GM10248 (cell line): ENCODE results near the gene PRDM2.

Experiments used
- CTCF ChIA-PET: fragments of 300-600 bp; sonication (Branson Sonifier 250); formaldehyde crosslinking; extraction: SDS; loops from one replicate; lab custom pipeline; 2021; ENCODE audit warnings: antibody characterized with exemption; lab: Yijun Ruan, JAX
- POLR2A ChIA-PET: fragments of 350-650 bp; sonication (Branson Sonifier 250); formaldehyde crosslinking; extraction: SDS; loops from one replicate; lab custom pipeline; 2020; ENCODE audit warnings: antibody characterized with exemption; lab: Yijun Ruan, JAX
- DNase-seq: peaks from one replicate; pipeline ENCODE4 v3.0.0; 2012; ENCODE audit errors: extremely low spot score
- TF ChIP-seq, protein P1 (sequence below): IDR thresholded peaks from 2 replicates; pipeline ENCODE4 v1.5.1; 2012; ENCODE audit warnings: mild to moderate bottlenecking, low read depth; ENCODE audit errors: extremely low read depth, missing control alignments, control extremely low read depth

Gene PRDM2

DNA sequence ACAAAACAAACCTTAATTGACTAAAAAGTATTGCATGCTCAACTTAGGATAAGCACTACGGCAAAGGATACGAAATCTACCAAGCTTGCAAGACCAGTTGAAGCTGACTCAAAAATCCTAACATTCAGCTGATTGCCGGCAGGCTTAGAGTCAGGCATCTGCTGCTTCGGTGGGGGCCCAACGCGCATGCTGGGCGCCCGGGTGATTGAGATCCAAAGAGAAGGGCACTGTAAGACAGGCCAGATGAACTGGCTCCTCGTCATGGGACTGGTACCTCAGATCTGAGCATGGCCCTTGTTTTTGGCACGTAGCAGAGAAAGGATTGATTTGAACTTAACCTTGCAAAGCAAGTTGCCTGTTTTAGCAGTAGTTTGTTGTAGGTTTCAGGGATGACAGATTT is 86.6 kb downstream of the PRDM2 start:
- no peak for DNase-seq
- TF ChIP-seq, protein P1, sequence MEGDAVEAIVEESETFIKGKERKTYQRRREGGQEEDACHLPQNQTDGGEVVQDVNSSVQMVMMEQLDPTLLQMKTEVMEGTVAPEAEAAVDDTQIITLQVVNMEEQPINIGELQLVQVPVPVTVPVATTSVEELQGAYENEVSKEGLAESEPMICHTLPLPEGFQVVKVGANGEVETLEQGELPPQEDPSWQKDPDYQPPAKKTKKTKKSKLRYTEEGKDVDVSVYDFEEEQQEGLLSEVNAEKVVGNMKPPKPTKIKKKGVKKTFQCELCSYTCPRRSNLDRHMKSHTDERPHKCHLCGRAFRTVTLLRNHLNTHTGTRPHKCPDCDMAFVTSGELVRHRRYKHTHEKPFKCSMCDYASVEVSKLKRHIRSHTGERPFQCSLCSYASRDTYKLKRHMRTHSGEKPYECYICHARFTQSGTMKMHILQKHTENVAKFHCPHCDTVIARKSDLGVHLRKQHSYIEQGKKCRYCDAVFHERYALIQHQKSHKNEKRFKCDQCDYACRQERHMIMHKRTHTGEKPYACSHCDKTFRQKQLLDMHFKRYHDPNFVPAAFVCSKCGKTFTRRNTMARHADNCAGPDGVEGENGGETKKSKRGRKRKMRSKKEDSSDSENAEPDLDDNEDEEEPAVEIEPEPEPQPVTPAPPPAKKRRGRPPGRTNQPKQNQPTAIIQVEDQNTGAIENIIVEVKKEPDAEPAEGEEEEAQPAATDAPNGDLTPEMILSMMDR, result no peak
- CTCF ChIA-PET, result no interaction called here
- POLR2A ChIA-PET, result no interaction called here

DNA sequence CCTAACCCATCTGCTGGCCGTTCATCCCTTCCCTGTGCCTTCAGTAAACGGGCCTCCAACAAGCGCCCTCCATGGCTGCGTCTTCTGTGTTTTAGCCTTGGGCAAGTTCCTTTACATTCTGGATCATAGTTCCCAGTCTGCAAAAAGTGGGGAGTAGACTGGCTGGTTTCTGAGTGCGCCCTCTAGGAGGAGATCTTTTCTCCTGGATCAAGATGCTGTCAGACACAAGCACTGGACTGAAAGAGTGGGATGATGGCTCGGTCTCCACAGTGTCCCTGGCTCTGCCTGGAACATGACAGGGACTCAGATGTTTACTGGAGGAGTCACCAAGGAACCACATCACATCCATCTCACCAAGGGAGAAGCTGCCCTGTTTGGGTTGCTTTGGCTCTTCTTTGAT is 88.8 kb downstream of the PRDM2 start:
- TF ChIP-seq, protein P1, result no peak
- no peak for DNase-seq
- ChIA-PET POLR2A (interaction anchor here (1.1 kb wide), 1 partner anchor 86 kb away, joined by 3 read pairs; no protein-coding TSS in a partner anchor), CTCF (no interaction called here)

DNA sequence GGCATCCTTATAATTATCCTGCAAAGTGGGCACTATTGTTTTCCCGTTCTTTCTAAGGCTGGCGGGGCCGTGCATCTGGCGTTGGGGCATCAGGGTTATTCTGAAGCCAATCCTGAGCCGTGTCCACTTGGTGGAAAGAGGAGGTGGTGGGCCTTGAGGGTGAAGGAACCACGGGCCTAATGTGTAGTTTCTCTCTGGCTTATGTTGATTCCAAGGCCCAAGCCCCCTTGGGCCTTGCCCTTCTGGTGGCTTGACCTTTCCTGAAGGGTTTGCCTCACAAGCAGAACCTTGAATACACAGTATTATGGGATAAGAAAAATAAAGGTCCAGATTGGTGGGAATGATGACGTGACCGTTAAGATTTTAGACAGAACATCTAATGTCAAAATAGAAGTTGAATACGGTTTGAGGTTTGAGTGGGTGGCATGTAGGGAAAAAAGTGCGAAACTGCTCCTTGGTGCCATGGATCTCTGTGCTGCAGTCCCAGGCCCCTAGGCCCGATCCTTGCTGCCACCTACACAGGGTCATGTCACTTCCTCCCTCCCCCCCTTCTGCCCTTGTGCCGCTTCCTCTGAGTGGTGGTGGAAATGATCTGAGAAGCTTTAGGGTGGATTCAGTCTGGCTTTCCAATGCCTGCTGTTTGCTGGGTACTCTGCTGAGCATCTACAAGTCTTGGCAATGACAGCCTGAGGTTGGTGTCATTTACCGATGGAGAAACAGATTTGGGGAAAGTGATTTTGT is 90.5 kb downstream of the PRDM2 start:
- TF ChIP-seq, protein P1, result no peak
- ChIA-PET CTCF (interaction anchor here (1.2 to 2.5 kb wide), 3 partner anchors 11 to 77 kb away, joined by 3 to 7 read pairs (median 4); no protein-coding TSS in a partner anchor), POLR2A (interaction anchor here (0.9 to 1.1 kb wide), 2 partner anchors 39 to 88 kb away, joined by 3 read pairs; no protein-coding TSS in a partner anchor)
- no peak for DNase-seq

DNA sequence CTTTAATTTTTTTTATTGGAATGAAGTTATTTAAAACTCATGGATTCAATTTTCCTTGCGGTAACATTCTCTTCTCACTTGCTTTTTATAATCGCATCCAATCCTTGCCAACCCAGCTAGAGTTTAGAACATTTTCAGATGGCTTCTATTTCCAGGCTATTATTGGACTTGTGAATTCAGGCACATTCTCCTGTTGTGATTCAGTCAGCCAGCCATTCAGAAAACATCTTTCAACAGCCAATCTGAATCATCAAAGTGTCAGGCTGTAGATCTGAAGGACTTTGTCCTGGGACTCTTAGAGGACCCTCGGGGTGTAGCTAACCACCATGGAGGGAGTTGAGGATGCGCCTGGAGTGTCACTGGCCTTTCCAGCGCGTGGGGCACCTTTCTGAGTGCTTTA is 92.4 kb downstream of the PRDM2 start:
- TF ChIP-seq, protein P1, result no peak
- CTCF ChIA-PET, result interaction anchor here (0.8 to 2.5 kb wide), 6 partner anchors 9 to 118 kb away, joined by 3 to 7 read pairs (median 3); no protein-coding TSS in a partner anchor
- no peak for DNase-seq
- POLR2A ChIA-PET, result interaction anchor here (0.6 to 1.4 kb wide), 3 partner anchors 10 to 1889 kb away, joined by 3 to 5 read pairs (median 3); no protein-coding TSS in a partner anchor

DNA sequence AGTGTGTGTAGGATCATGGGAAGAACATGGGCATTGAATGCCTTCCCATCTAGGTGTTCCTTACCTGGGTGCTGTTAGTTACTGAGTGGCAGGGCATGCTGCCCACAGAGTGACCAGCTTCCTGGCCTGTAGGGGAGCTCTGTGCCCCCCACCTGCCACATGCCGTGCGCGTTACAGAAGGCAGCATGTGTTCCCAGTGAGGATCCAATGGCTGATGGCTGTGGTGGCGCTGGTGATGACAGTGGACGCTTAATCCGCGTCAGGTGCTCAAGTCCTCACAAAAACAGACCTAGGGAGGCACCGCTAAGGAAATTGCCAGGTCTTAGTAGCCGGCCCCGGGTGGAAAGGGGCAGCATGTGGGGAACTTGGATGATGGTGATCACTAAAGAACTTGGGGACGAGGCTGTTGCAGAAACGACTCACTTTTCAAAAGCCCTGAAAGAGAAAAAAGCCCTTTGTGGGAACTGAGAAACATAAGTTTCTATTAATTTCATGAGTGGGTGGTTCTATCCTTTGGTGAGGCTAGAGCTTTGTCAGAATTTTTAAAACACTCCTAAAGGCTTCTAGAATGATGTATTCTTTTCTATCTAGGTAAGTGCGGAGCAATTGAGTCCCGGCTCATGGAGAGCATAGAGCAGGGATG is 93.2 kb downstream of the PRDM2 start:
- CTCF ChIA-PET, result interaction anchor here (0.8 to 2.5 kb wide), 6 partner anchors 9 to 119 kb away, joined by 3 to 7 read pairs (median 4); no protein-coding TSS in a partner anchor
- POLR2A ChIA-PET, result interaction anchor here (0.5 to 1.4 kb wide), 3 partner anchors 11 to 39 kb away, joined by 3 read pairs; no protein-coding TSS in a partner anchor
- peak; percentile 50 for DNase-seq
- TF ChIP-seq, protein P1, result no peak

DNA sequence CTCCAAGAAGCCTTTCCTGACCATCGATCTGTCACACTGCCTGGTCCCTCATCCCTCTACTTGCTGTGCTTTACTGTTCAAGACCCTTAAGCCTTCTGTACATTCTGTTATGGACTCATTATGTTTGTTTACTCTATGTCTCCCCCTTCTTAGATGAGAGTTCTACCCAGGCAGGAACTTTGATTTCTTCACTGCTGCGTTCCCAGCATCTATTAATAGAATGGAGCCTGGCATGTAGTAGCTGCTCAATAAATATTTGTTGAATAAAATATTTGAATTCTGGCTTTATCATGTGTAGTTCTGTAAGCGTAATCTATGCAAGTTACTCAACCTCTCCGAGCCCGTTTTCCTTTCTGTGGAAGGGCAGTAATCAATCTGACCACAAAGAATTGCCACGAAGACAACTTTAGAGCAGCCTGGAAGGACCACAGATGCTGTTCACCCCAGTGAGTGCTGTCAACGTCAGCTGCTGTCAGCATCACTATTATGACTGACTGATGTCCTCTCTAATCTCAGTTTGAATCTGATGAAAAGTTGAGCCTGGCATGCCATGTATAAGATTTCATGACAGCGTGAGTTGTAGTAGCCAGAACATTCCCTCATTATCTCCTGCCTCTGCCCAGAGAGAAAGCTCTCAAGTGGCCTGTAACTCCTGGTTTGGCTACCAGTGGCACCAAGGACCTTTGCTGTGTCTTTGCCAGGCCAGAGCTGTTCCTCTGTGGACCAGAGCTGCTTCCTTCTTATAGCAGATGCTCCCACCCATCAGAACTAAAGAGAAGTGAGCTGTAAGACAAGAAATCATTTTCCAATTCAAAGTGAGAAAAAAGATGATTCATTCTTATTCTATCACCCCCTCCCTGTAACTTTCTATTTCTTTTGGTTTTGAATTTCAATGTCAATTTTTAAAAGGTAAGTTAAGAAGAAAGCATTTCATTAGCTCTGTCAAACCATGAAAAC is 94.5 kb downstream of the PRDM2 start:
- POLR2A ChIA-PET, result no interaction called here
- TF ChIP-seq, protein P1, result no peak
- no peak for DNase-seq
- CTCF ChIA-PET, result interaction anchor here (0.7 to 1.6 kb wide), 5 partner anchors 9 to 22 kb away, joined by 3 to 4 read pairs (median 3); no protein-coding TSS in a partner anchor
